Caco-2 (cell line): ENCODE results near the gene STX1A. TPM values are rescaled to one million over a fixed set of nuclear protein-coding genes. Genes with fewer than 3 reads are reported as not detected.

ENCODE experiments used
- BruUV-seq: library from RNA; stranded (reverse); fragments of 400-500 nt; replicated peaks from 2 replicates; lab custom pipeline; 2021; lab: Mats Ljungman, UMichigan
- CTCF ChIA-PET: fragments of 300-600 bp; sonication (Branson Sonifier 250); formaldehyde crosslinking; loops from one replicate; lab custom pipeline; 2022; ENCODE audit warnings: antibody characterized with exemption; lab: Charles Lee
- POLR2A ChIA-PET: fragments of 300-600 bp; sonication (Branson Sonifier 250); formaldehyde crosslinking; loops from one replicate; lab custom pipeline; 2022; ENCODE audit warnings: antibody characterized with exemption; lab: Charles Lee
- DNase-seq, 2 experiments: peaks; one replicate each; pipeline versions ENCODE4 v3.0.0 to v3.0.0-alpha.2; 2020 to 2022
- H3K27me3 ChIP-seq: replicated peaks from 2 replicates; pipeline ENCODE4 v1.6.0; 2011; ENCODE audit warnings: low read length; ENCODE audit not compliant: control insufficient read depth, insufficient read depth
- H3K36me3 ChIP-seq: 2 replicates; pipeline ENCODE4 v1.5.1; 2011; ENCODE audit warnings: low read length; ENCODE audit not compliant: control insufficient read depth, insufficient read depth
- H3K4me1 ChIP-seq: fragments of 250-450 bp; sonication (Bioruptor Pico); 2 replicates; pipeline ENCODE4 v1.5.1; 2020; ENCODE audit warnings: mild to moderate bottlenecking
- H3K4me3 ChIP-seq: 2 replicates; pipeline ENCODE4 v1.5.1; 2011; ENCODE audit warnings: low read depth, mild to moderate bottlenecking, control low read depth, low read length
- H3K9me3 ChIP-seq: fragments of 250-450 bp; sonication (Bioruptor Pico); 2 replicates; pipeline ENCODE4 v1.5.1; 2020; ENCODE audit warnings: mild to moderate bottlenecking, moderate library complexity
- H3K27ac Mint-ChIP-seq: one replicate; pipeline ENCODE4 v1.8.0; 2022; ENCODE audit warnings: mixed read lengths; ENCODE audit not compliant: unreplicated experiment
- H3K27me3 Mint-ChIP-seq: one replicate; pipeline ENCODE4 v1.8.0; 2022; ENCODE audit warnings: mixed read lengths; ENCODE audit not compliant: insufficient read depth, unreplicated experiment
- H3K36me3 Mint-ChIP-seq: one replicate; pipeline ENCODE4 v1.8.0; 2022; ENCODE audit warnings: mild to moderate bottlenecking, mixed read lengths; ENCODE audit not compliant: insufficient read depth, unreplicated experiment
- H3K4me1 Mint-ChIP-seq: one replicate; pipeline ENCODE4 v1.8.0; 2022; ENCODE audit warnings: low read depth, mixed read lengths; ENCODE audit not compliant: unreplicated experiment
- H3K4me3 Mint-ChIP-seq: one replicate; pipeline ENCODE4 v1.8.0; 2022; ENCODE audit warnings: mild to moderate bottlenecking, moderate library complexity, mixed read lengths; ENCODE audit not compliant: unreplicated experiment
- H3K9me3 Mint-ChIP-seq: one replicate; pipeline ENCODE4 v1.8.0; 2022; ENCODE audit warnings: mixed read lengths; ENCODE audit not compliant: unreplicated experiment
- CTCF ChIP-seq, 2 experiments: fragments of 200-600 bp in 1 of 2; IDR thresholded peaks; 1 replicate in 1 of 2; 2 replicates in 1 of 2; pipeline versions ENCODE4 v1.5.1 to v1.8.0; 2011 to 2022; ENCODE audit warnings: antibody characterized with exemption in 1 of 2, control low read depth in 1 of 2, inconsistent platforms in 1 of 2, low read depth in 1 of 2, low read length in 1 of 2, mild to moderate bottlenecking in 1 of 2, moderate library complexity in 1 of 2; ENCODE audit not compliant: insufficient read depth in 1 of 2, severe bottlenecking in 1 of 2, unreplicated experiment in 1 of 2
- intact Hi-C: fragments of 100-400 bp; cut with micrococcal nuclease; formaldehyde crosslinking; loops from one replicate; pipeline ENCODE4 v1.10.0; 2022; ENCODE audit not compliant: unreplicated experiment
- total RNA-seq: library from RNA; stranded (reverse); gene quantifications from 2 replicates; pipeline ENCODE4 v1.2.3, GENCODE V29; 2022

The STX1A gene
- total RNA-seq, 1 experiment from 2014 or later = 28.6 TPM

- H3K27me3 ChIP-seq = no peaks in the 10 kb centered on the region
- Mint-ChIP-seq H3K4me3 (no peak overlapping the region), H3K27ac (no peak overlapping the region), H3K36me3 (peaks cover 50% of the 10 kb centered on the region), H3K4me1 (peaks cover 6% of the 10 kb centered on the region), H3K27me3 (no peaks in the 10 kb centered on the region), H3K9me3 (no peaks in the 10 kb centered on the region)
- ChIA-PET POLR2A (interaction anchor here (0.6 to 1.0 kb wide), 3 partner anchors 8 to 219 kb away, joined by 4 read pairs; no protein-coding TSS in a partner anchor), CTCF (interaction anchor here (0.6 to 1.3 kb wide), 8 partner anchors 9 to 128 kb away, joined by 3 to 5 read pairs (median 3); partner anchors contain the start of gene MLXIPL)
- H3K4me1 ChIP-seq = peaks cover 17% of the 10 kb centered on the region
- peaks cover 9% of the 10 kb centered on the region for H3K36me3 ChIP-seq
- no TSS peak for BruUV-seq
- no peaks in the 10 kb centered on the region for H3K9me3 ChIP-seq
- TF ChIP-seq CTCF (IDR thresholded peaks at IDR 0.05; ENCODE audit: insufficient read depth in 1 of 2, low read depth in 1 of 2, low read length in 1 of 2, severe bottlenecking in 1 of 2, unreplicated experiment in 1 of 2) = peak; percentile 89 to 90
- no peak overlapping the region for H3K4me3 ChIP-seq
- intact Hi-C loops = no loop called here
- peak; percentile 87 to 89 for DNase-seq
Measured at GRCh38 chr7:73734619-73735527, 15.4 kb upstream of the STX1A start.

DNA sequence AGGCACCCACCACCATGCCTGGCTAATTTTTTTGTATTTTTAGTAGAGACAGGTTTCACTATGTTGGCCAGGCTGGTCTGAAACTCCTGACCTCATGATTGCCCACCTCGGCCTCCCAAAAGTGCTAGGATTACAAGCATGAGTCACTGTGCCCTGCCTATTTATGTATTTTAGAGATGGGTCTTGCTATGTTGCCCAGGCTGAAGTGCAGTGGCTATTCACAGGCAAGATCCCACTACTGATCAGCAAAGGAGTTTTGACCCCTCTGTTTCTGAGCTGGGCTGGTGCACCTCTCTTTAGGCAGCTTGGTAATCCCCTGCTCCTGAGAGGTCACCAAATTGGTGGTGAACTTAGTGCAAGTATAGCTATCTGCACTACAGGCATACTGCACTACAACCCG is 12.9 kb upstream of the STX1A start:
- no peaks in the 10 kb centered on the region for H3K9me3 Mint-ChIP-seq
- no peaks in the 10 kb centered on the region for H3K27me3 Mint-ChIP-seq
- Histone ChIP-seq H3K9me3 (no peaks in the 10 kb centered on the region), H3K4me1 (peaks cover 9% of the 10 kb centered on the region), H3K4me3 (no peak overlapping the region), H3K36me3 (peaks cover 8% of the 10 kb centered on the region), H3K27me3 (no peaks in the 10 kb centered on the region)
- DNase-seq = no peak
- CTCF ChIA-PET = interaction anchor here (0.6 to 1.2 kb wide), 2 partner anchors 107 to 125 kb away, joined by 3 read pairs; no protein-coding TSS in a partner anchor
- H3K4me1 Mint-ChIP-seq = peaks cover 6% of the 10 kb centered on the region
- BruUV-seq = no TSS peak
- H3K36me3 Mint-ChIP-seq = peaks cover 33% of the 10 kb centered on the region
- intact Hi-C loops = no loop called here
- H3K27ac Mint-ChIP-seq = peak overlapping the region; percentile 23
- POLR2A ChIA-PET = interaction anchor here (1.0 to 1.2 kb wide), 2 partner anchors 97 to 108 kb away, joined by 3 to 8 read pairs; partner anchors contain the start of gene MLXIPL
- H3K4me3 Mint-ChIP-seq = no peak overlapping the region
- no peak for TF ChIP-seq CTCF (IDR thresholded peaks at IDR 0.05; ENCODE audit: insufficient read depth in 1 of 2, low read depth in 1 of 2, low read length in 1 of 2, severe bottlenecking in 1 of 2, unreplicated experiment in 1 of 2)

DNA sequence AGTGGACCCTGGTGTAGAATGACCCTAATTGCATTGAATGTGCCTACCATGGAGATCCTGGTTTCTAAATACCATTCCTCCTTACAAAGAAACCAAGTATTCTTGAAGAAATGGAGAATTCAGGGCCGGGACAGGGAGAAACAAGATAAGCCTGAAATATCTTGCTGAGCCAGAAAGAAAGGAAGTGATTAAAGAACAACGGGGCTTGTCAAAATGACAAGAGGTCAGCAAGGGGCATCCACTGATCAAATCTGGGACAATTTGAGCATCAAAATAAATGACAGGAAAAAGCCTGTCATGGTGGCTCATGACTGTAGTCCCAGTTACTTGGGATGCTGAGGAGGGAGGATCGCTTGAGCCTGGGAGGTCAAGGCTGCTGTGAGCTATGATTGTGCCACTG is 11.0 kb upstream of the STX1A start:
- Mint-ChIP-seq H3K4me1 (peaks cover 6% of the 10 kb centered on the region), H3K4me3 (no peak overlapping the region), H3K36me3 (peaks cover 18% of the 10 kb centered on the region), H3K27ac (no peak overlapping the region), H3K27me3 (no peaks in the 10 kb centered on the region), H3K9me3 (no peaks in the 10 kb centered on the region)
- Histone ChIP-seq H3K36me3 (no peaks in the 10 kb centered on the region), H3K4me1 (peaks cover 6% of the 10 kb centered on the region; the same call in 1 of the 2 replicates), H3K27me3 (no peaks in the 10 kb centered on the region), H3K4me3 (no peak overlapping the region), H3K9me3 (no peaks in the 10 kb centered on the region)
- ChIA-PET POLR2A (no interaction called here), CTCF (no interaction called here)
- BruUV-seq = no TSS peak
- no peak for TF ChIP-seq CTCF (IDR thresholded peaks at IDR 0.05; ENCODE audit: insufficient read depth in 1 of 2, low read depth in 1 of 2, low read length in 1 of 2, severe bottlenecking in 1 of 2, unreplicated experiment in 1 of 2)
- intact Hi-C loops = no loop called here
- DNase-seq = no peak
